ENCODE results near the gene CATSPER1. TPM values are rescaled to one million over a fixed set of nuclear protein-coding genes. Genes with fewer than 3 reads are reported as not detected.

The CATSPER1 gene
- total RNA-seq, 1 donor from 2014 or later, result not detected

DNA sequence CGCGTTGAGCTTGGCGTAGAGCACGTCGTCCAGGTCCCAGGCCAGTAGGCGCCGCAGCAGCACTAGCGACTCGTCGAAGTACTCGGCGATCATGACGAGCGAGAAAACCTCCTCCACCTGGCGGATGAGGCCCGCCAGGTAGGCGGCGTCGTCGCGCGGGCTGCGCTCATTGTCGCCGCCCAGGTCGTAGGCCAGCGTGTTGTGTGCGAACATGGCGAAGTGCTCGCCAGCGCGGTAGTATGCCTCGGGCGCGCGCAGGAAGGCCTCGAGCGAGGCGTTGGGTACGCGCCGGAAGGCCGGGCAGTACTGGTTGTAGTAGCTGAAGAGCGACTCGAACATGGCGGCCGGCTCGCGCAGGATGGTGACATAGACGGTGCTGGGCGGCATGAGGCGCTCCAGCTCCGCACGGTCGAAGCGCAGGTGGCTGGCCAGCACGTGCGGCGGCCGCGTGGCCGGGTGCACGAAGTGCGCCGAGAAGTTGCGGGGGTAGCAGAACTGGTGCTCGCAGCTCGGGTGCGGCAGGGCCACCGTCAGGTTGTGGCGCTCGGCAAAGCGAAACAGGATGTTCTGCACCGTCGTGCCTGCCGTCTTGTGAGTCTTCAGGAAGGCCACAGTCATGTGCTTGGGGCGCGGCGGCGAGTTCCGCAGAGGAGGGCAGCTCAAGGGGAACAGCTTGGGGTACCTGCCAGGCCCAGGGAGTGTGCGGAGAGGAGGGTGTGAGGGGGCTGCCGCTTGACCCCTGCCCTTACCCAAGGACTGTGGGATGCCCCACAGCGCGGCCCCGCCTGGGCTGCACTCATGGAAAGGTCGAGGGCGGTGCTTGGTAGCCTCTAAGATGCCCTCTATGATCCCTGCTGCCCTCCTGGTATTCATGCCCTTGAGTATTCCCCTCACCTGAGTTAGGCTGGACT, 17.0 kb upstream of the CATSPER1 start:
- no peak overlapping the region for H3K4me3 ChIP-seq
- no peak overlapping the region for H3K27ac ChIP-seq
- H3K36me3 ChIP-seq, result no peaks in the 10 kb centered on the region
- TF ChIP-seq POLR2AphosphoS5 (IDR thresholded peaks at IDR 0.05; ENCODE audit: insufficient read depth in 1 of 2, low read depth in 1 of 2) (no peak), POLR2A (IDR thresholded peaks at IDR 0.05) (no peak)
- TF ChIP-seq, protein P1, sequence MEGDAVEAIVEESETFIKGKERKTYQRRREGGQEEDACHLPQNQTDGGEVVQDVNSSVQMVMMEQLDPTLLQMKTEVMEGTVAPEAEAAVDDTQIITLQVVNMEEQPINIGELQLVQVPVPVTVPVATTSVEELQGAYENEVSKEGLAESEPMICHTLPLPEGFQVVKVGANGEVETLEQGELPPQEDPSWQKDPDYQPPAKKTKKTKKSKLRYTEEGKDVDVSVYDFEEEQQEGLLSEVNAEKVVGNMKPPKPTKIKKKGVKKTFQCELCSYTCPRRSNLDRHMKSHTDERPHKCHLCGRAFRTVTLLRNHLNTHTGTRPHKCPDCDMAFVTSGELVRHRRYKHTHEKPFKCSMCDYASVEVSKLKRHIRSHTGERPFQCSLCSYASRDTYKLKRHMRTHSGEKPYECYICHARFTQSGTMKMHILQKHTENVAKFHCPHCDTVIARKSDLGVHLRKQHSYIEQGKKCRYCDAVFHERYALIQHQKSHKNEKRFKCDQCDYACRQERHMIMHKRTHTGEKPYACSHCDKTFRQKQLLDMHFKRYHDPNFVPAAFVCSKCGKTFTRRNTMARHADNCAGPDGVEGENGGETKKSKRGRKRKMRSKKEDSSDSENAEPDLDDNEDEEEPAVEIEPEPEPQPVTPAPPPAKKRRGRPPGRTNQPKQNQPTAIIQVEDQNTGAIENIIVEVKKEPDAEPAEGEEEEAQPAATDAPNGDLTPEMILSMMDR (IDR thresholded peaks at IDR 0.05), result no peak
- peaks cover 4% of the 10 kb centered on the region for H3K4me1 ChIP-seq
- H3K9me3 ChIP-seq, result no peaks in the 10 kb centered on the region
- intact Hi-C loops (cut with DNase I), result no loop called here
- no peak for DNase-seq (ENCODE audit: extremely low spot score in 2 of 2)
- H3K27me3 ChIP-seq, result no peaks in the 10 kb centered on the region

- Histone ChIP-seq H3K4me3 (no peak overlapping the region), H3K4me1 (peaks cover 4% of the 10 kb centered on the region), H3K27ac (no peak overlapping the region), H3K9me3 (no peaks in the 10 kb centered on the region), H3K36me3 (no peaks in the 10 kb centered on the region), H3K27me3 (no peaks in the 10 kb centered on the region)
- TF ChIP-seq, protein P1 (IDR thresholded peaks at IDR 0.05), result no peak
- no peak for TF ChIP-seq POLR2AphosphoS5 (IDR thresholded peaks at IDR 0.05; ENCODE audit: insufficient read depth in 1 of 2, low read depth in 1 of 2)
- TF ChIP-seq POLR2A (IDR thresholded peaks at IDR 0.05), result no peak
- intact Hi-C loops (cut with DNase I), result no loop called here
- no peak for DNase-seq (ENCODE audit: extremely low spot score in 2 of 2)
These were observed 16.1 kb upstream of the CATSPER1 start for GRCh38 chr11:66042227-66042995.

DNA sequence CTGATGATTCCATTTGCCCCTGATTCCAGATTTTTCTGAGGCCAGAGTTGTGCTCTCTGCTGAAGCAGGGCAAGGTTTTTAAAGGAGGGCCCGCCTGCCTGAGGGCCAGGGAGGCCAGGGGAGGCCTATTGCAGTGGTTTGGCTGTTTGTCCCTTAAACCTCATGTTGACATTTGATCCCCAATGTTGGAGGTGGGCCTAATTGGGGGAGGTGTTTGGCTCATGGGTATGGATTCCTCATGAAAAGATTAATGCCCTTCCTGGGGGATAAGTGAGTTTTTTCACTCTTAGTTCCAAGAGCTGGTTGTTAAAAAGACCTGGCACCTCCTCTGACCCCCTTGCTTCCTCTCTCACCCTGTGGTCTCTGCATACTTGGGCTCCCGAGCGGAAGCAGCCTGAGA, 13.5 kb upstream of the CATSPER1 start:
- TF ChIP-seq POLR2AphosphoS5 (IDR thresholded peaks at IDR 0.05; ENCODE audit: insufficient read depth in 1 of 2, low read depth in 1 of 2) (no peak), POLR2A (IDR thresholded peaks at IDR 0.05) (no peak)
- TF ChIP-seq, protein P1 (IDR thresholded peaks at IDR 0.05), result no peak
- Histone ChIP-seq H3K9me3 (no peaks in the 10 kb centered on the region), H3K27me3 (no peaks in the 10 kb centered on the region), H3K4me1 (no peaks in the 10 kb centered on the region), H3K27ac (no peak overlapping the region), H3K36me3 (no peaks in the 10 kb centered on the region), H3K4me3 (no peak overlapping the region)
- intact Hi-C loops (cut with DNase I), result no loop called here
- no peak for DNase-seq (ENCODE audit: extremely low spot score in 2 of 2)

DNA sequence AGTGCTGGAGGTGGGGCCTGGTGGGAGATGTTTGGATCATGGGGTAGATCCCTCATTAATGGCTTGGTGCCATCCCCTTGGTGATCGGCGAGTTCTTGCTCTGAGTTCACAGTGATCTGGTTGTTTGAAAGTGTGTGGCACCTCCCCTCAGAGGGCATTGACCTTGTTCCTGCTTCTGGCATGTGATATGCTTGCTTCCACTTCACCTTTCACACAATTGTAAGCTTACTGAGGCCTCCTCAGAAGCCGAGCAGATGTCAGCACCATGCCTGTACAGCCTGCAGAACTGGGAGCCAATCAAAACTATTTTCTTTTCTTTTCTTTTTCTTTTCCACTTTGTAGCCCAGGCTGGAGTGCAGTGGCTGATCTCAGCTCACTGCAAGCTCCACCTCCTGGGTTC, 11.0 kb upstream of the CATSPER1 start:
- intact Hi-C loops (cut with DNase I), result no loop called here
- Histone ChIP-seq H3K36me3 (no peaks in the 10 kb centered on the region), H3K4me1 (no peaks in the 10 kb centered on the region), H3K9me3 (no peaks in the 10 kb centered on the region), H3K27me3 (no peaks in the 10 kb centered on the region), H3K4me3 (no peak overlapping the region), H3K27ac (no peak overlapping the region)
- TF ChIP-seq POLR2AphosphoS5 (IDR thresholded peaks at IDR 0.05; ENCODE audit: insufficient read depth in 1 of 2, low read depth in 1 of 2), result no peak
- TF ChIP-seq, protein P1 (IDR thresholded peaks at IDR 0.05), result no peak
- no peak for TF ChIP-seq POLR2A (IDR thresholded peaks at IDR 0.05)
- no peak for DNase-seq (ENCODE audit: extremely low spot score in 2 of 2)

Data from vagina (tissue), 2 donors.